ENCODE results near the gene KRTAP12-4.
"Not testable (repeated sequence)": the region's sequence is repeated elsewhere in the genome, so short reads cannot be mapped to it uniquely, and the experiment has no call there.

KRTAP12-4 gene

GRCh38 chr21:44638506-44639330 is 15.7 kb downstream of the KRTAP12-4 start:
- H3K4me1 Mint-ChIP-seq, H3K4me3 Mint-ChIP-seq, H3K27ac Mint-ChIP-seq, H3K36me3 Mint-ChIP-seq, CTCF ChIA-PET, DNase-seq: not testable (repeated sequence)
- Mint-ChIP-seq H3K27me3 (peaks cover 41% of the 10 kb centered on the region), H3K9me3 (peaks cover 31% of the 10 kb centered on the region)

GRCh38 chr21:44637851-44638348 is 16.6 kb downstream of the KRTAP12-4 start:
- H3K36me3 Mint-ChIP-seq, H3K4me1 Mint-ChIP-seq, CTCF ChIA-PET, DNase-seq, H3K4me3 Mint-ChIP-seq, H3K27ac Mint-ChIP-seq: not testable (repeated sequence)
- H3K27me3 Mint-ChIP-seq = peaks cover 39% of the 10 kb centered on the region
- peaks cover 29% of the 10 kb centered on the region for H3K9me3 Mint-ChIP-seq

GRCh38 chr21:44637018-44637850 is 17.2 kb downstream of the KRTAP12-4 start, which contains the start of gene KRTAP10-10:
Gene KRTAP10-10, plus strand, starts transcription at chr21:44637356. Its CDS starts 62 bp downstream, at chr21:44637418.
- CTCF ChIA-PET = no interaction called here
- Mint-ChIP-seq H3K27ac (no peak within 1 kb of the TSS), H3K36me3 (peaks cover 3% of the 10 kb centered on the region), H3K9me3 (peaks cover 28% of the 10 kb centered on the region), H3K4me1 (no peaks in the 10 kb centered on the region), H3K4me3 (no peak within 1 kb of the TSS), H3K27me3 (peaks cover 44% of the 10 kb centered on the region)
- no peak for DNase-seq

GRCh38 chr21:44636209-44637017 is 18.0 kb downstream of the KRTAP12-4 start:
- peaks cover 44% of the 10 kb centered on the region for H3K27me3 Mint-ChIP-seq
- H3K36me3 Mint-ChIP-seq = peaks cover 4% of the 10 kb centered on the region
- CTCF ChIA-PET = no interaction called here
- H3K4me3 Mint-ChIP-seq = no peak overlapping the region
- peaks cover 31% of the 10 kb centered on the region for H3K9me3 Mint-ChIP-seq
- DNase-seq = no peak
- no peaks in the 10 kb centered on the region for H3K4me1 Mint-ChIP-seq
- no peak overlapping the region for H3K27ac Mint-ChIP-seq

GRCh38 chr21:44632067-44632466 is 22.4 kb downstream of the KRTAP12-4 start:
- Mint-ChIP-seq H3K27me3 (peaks cover 31% of the 10 kb centered on the region), H3K4me3 (no peak overlapping the region), H3K36me3 (peaks cover 15% of the 10 kb centered on the region), H3K9me3 (peaks cover 35% of the 10 kb centered on the region), H3K4me1 (peaks cover 12% of the 10 kb centered on the region), H3K27ac (no peak overlapping the region)
- CTCF ChIA-PET = no interaction called here
- DNase-seq = no peak

- CTCF ChIA-PET = no interaction called here
- H3K27me3 Mint-ChIP-seq = peaks cover 20% of the 10 kb centered on the region
- peaks cover 15% of the 10 kb centered on the region for H3K36me3 Mint-ChIP-seq
- DNase-seq = no peak
- H3K4me3 Mint-ChIP-seq = no peak overlapping the region
- H3K9me3 Mint-ChIP-seq = peaks cover 35% of the 10 kb centered on the region
- peaks cover 12% of the 10 kb centered on the region for H3K4me1 Mint-ChIP-seq
- peak overlapping the region; percentile 47 for H3K27ac Mint-ChIP-seq
Measured at GRCh38 chr21:44630440-44630839, 24.0 kb downstream of the KRTAP12-4 start.

GRCh38 chr21:44628707-44629391 is 25.6 kb downstream of the KRTAP12-4 start:
- Mint-ChIP-seq H3K27me3 (peaks cover 26% of the 10 kb centered on the region), H3K9me3 (peaks cover 47% of the 10 kb centered on the region), H3K27ac (no peak overlapping the region), H3K4me1 (peaks cover 12% of the 10 kb centered on the region), H3K36me3 (peaks cover 22% of the 10 kb centered on the region), H3K4me3 (no peak overlapping the region)
- DNase-seq = no peak
- CTCF ChIA-PET = no interaction called here

- CTCF ChIA-PET, DNase-seq, H3K4me3 Mint-ChIP-seq, H3K27ac Mint-ChIP-seq: not testable (repeated sequence)
- H3K4me1 Mint-ChIP-seq = peaks cover 12% of the 10 kb centered on the region
- peaks cover 25% of the 10 kb centered on the region for H3K36me3 Mint-ChIP-seq
- H3K27me3 Mint-ChIP-seq = peaks cover 26% of the 10 kb centered on the region
- H3K9me3 Mint-ChIP-seq = peaks cover 47% of the 10 kb centered on the region
Measured at GRCh38 chr21:44627831-44628233, 26.6 kb downstream of the KRTAP12-4 start.

GRCh38 chr21:44627181-44627822 is 27.2 kb downstream of the KRTAP12-4 start:
- H3K4me3 Mint-ChIP-seq, DNase-seq, CTCF ChIA-PET, H3K27ac Mint-ChIP-seq: not testable (repeated sequence)
- H3K4me1 Mint-ChIP-seq = peaks cover 12% of the 10 kb centered on the region
- peaks cover 51% of the 10 kb centered on the region for H3K9me3 Mint-ChIP-seq
- H3K36me3 Mint-ChIP-seq = peaks cover 29% of the 10 kb centered on the region
- H3K27me3 Mint-ChIP-seq = peaks cover 21% of the 10 kb centered on the region

GRCh38 chr21:44626673-44627143 is 27.8 kb downstream of the KRTAP12-4 start, which contains the start of gene KRTAP10-9:
Gene KRTAP10-9, plus strand, starts transcription at chr21:44627093. Its CDS starts 79 bp downstream, at chr21:44627172.
- Mint-ChIP-seq H3K27ac (no peak within 1 kb of the TSS), H3K27me3 (peaks cover 18% of the 10 kb centered on the region), H3K9me3 (peaks cover 49% of the 10 kb centered on the region), H3K36me3 (peaks cover 32% of the 10 kb centered on the region), H3K4me3 (no peak within 1 kb of the TSS), H3K4me1 (peaks cover 12% of the 10 kb centered on the region)
- CTCF ChIA-PET = no interaction called here
- no peak for DNase-seq

GRCh38 chr21:44626262-44626661 is 28.2 kb downstream of the KRTAP12-4 start:
- H3K9me3 Mint-ChIP-seq = peaks cover 48% of the 10 kb centered on the region
- H3K27me3 Mint-ChIP-seq = peaks cover 18% of the 10 kb centered on the region
- H3K4me1 Mint-ChIP-seq = peaks cover 12% of the 10 kb centered on the region
- no peak overlapping the region for H3K27ac Mint-ChIP-seq
- CTCF ChIA-PET = no interaction called here
- H3K4me3 Mint-ChIP-seq = no peak overlapping the region
- DNase-seq = no peak
- H3K36me3 Mint-ChIP-seq = peaks cover 31% of the 10 kb centered on the region

- Mint-ChIP-seq H3K27ac (no peak overlapping the region), H3K4me1 (peaks cover 12% of the 10 kb centered on the region), H3K27me3 (peaks cover 18% of the 10 kb centered on the region), H3K4me3 (no peak overlapping the region), H3K9me3 (peaks cover 45% of the 10 kb centered on the region), H3K36me3 (peaks cover 29% of the 10 kb centered on the region)
- CTCF ChIA-PET = no interaction called here
- DNase-seq = no peak
Measured at GRCh38 chr21:44625756-44626155, 28.7 kb downstream of the KRTAP12-4 start.

GRCh38 chr21:44623575-44623974 is 30.9 kb downstream of the KRTAP12-4 start:
- Mint-ChIP-seq H3K27ac (no peak overlapping the region), H3K9me3 (peaks cover 54% of the 10 kb centered on the region), H3K36me3 (peaks cover 40% of the 10 kb centered on the region), H3K27me3 (peaks cover 12% of the 10 kb centered on the region), H3K4me1 (peaks cover 16% of the 10 kb centered on the region), H3K4me3 (no peak overlapping the region)
- no peak for DNase-seq
- CTCF ChIA-PET = interaction anchor here (1.0 kb wide), 1 partner anchor 31 kb away, joined by 3 read pairs; the partner anchor contains the start of gene KRTAP12-4

Data from activated naive CD4-positive, alpha-beta T cell treated with anti-CD3 and anti-CD28 coated beads, Interleukin-2, amount 10 ng/mL, durations not matched to agents 7 days and 5 days (primary cell).